GM18502 (cell line): ENCODE results near the gene INPP5B.
A peak's percentile ranks its signal among the peaks of the same experiment; 100 is the strongest.
"Not testable (repeated sequence)": the region's sequence is repeated elsewhere in the genome, so short reads cannot be mapped to it uniquely, and the experiment has no call there.

Experiments used
- ATAC-seq: cut with Tn5 transposase; IDR thresholded peaks from one replicate; pipeline ENCODE4 v1.9.1; 2021; ENCODE audit warnings: mild to moderate bottlenecking; ENCODE audit not compliant: unreplicated experiment, poor library complexity

The INPP5B gene

GRCh38 chr1:37946703-37947360 is at the start of gene INPP5B:
Gene INPP5B (minus strand): TSS chr1:37947053. CDS start chr1:37946308, 745 bp downstream.
- peak; percentile 94 for ATAC-seq

DNA sequence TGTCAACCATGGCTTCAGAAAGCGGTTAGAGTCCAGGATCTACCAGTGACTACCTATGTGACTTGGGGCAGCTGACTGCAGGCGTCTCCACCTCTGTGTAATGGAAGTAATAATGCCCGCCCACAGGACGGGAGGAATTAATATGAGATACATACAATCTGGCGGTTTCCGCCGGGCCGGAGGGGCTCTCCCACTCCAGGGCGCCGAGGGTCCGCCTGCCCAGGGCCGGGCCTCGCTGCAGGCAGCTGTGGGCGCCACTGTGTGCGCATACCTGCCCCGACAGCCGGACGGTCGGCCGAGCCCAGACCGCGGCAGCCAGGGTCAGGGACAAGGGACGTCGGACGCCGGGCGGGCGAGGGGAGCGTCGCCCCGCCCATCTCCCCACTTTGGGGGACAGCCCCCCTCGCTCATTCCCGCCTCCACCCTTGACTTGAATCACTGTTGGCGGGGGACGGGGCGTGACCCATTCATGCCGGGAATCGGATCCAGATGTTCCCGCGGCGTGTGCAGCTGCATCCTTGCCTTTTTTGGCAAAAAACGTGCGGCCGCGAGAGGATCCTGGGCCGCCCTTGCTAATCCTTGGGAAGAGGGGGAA is 49.0 kb upstream of the INPP5B start:
- no peak for ATAC-seq

- no peak for ATAC-seq
Observed at GRCh38 chr1:37994886-37995566, 48.2 kb upstream of the INPP5B start.

- ATAC-seq = peak; percentile 32
Observed at GRCh38 chr1:37989361-37989930, 42.6 kb upstream of the INPP5B start.

DNA sequence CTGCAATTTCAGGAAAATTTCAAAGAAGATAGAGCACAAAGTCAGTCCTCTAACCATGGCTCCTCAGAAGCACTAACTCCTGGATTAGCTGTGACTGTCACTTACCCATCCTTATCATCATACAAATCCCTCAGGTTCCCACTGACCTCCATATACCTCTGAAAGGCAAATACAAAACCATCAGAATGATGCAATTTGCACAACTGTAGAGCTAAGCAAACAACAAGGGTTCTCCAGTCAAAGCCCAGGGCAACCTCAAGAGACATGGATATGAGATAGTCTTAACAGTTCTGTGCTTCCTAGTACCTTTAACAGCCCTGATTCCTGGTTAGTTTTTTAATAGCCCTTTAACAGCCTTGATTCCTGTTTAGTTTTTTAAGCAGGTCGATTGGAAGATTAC is 40.8 kb upstream of the INPP5B start:
- ATAC-seq = no peak

DNA sequence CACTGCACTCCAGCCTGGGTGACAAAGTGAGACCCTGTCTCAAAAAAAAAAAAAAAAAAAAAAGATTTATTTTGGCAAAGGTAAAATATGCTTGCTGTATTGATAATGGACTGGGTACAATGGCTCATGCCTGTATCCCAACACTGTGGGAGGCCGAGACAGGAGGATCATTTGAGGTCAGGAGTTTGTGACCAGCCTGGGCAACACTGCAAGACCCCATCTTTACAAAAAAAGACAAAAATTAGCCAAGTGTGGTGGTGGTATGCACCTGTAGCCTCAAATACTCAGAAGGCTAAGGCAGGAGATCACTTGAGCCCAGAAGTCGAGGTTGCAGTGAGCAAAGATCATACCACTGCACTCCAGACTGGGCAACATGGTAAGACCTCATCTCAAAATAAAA is 36.7 kb upstream of the INPP5B start:
- no peak for ATAC-seq

- no peak for ATAC-seq
Observed at GRCh38 chr1:37978541-37978940, 31.7 kb upstream of the INPP5B start.

DNA sequence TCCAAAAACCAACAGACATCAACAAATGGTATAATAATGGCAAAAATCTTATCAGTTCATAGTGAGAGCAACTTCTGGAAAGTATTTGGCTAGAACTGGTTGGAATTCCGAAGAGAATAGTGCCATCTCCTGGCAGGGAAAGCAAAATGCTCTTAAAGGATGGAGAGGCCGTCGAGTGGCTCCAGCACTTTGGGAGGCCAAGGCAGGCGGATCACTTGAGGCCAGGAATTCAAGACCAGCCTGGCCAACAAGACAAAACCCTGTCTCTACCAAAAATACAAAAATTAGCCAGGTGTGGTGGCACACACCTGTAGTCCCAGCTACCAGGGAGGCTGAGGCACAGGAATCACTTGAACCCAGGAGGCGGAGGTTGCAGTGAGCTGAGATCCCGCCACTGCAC is 28.2 kb upstream of the INPP5B start:
- not testable (repeated sequence) for ATAC-seq

DNA sequence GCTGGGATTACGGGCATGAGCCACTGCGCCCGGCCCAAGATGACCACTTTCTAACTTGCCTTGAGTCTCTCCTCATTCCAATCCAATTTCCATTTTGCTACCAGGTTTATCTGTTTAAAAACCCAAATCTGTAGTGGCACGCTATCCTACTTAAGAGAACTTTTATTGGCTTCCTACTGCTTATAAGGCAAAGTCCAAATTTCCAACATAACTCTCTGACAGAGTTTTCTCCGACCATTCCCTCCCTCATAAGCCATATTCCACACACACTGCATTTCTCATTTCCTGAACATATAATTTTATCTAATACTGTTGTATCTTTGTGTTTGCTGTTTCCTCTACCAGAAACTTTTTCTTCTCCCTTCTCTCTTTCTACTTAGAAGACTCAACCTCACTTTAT is 27.7 kb upstream of the INPP5B start:
- no peak for ATAC-seq

DNA sequence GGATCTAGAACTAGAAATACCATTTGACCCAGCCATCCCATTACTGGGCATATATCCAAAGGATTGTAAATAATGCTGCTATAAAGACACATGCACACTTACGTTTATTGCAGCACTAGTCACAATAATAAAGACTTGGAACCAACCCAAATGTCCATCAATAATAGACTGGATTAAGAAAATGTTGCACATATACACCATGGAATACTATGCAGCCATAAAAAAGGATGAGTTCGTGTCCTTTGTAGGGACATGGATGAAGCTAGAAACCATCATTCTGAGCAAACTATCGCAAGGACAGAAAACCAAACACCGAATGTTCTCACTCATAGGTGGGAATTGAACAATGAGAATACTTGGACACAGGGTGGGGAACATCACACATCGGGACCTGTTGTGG is 26.8 kb upstream of the INPP5B start:
- ATAC-seq = not testable (repeated sequence)

- ATAC-seq = no peak
Observed at GRCh38 chr1:37965301-37965700, 18.4 kb upstream of the INPP5B start.

DNA sequence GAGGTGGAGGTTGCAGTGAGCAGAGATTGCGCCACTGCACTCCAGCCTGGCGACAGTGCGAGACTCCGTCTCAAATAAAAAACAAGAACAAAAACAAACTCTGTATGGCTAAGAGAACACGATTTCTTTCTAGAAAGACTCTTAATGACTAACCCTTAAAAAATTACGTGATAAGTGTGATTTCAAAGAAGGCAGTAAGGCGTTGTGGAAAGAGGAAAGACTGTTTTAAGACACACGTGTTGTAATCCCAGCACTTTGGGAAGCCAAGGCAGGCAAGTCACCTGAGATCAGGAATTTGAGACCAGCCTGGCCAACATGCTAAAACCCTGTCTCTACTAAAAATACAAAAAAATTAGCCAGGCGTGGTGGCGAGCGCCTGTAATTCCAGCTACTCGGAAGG is 17.3 kb upstream of the INPP5B start:
- ATAC-seq = not testable (repeated sequence)

- ATAC-seq = no peak
Observed at GRCh38 chr1:37958690-37959089, 11.8 kb upstream of the INPP5B start.

DNA sequence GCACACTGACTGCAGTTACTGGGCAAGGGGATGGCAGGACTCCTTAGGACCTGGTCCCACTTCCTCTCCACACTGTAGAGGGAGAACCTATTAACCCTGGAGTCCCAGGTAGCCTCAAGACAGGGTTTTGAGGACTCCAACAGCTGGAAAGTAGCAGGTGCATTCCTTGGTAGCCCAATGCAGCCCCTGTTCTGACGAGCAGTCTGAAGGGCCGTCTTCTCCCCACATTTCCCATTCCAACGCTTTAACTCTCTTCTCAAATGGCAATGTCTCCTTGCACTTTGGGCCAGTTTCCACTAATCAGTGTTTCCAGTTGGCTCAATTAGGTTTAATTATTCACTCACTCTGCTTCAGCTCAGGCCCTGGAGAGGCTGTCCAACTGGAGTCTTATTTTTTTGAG is 8.8 kb upstream of the INPP5B start:
- ATAC-seq = no peak

GRCh38 chr1:37954316-37954971 is 7.6 kb upstream of the INPP5B start:
- no peak for ATAC-seq

- no peak for ATAC-seq
Observed at GRCh38 chr1:37952738-37953137, 5.9 kb upstream of the INPP5B start.

DNA sequence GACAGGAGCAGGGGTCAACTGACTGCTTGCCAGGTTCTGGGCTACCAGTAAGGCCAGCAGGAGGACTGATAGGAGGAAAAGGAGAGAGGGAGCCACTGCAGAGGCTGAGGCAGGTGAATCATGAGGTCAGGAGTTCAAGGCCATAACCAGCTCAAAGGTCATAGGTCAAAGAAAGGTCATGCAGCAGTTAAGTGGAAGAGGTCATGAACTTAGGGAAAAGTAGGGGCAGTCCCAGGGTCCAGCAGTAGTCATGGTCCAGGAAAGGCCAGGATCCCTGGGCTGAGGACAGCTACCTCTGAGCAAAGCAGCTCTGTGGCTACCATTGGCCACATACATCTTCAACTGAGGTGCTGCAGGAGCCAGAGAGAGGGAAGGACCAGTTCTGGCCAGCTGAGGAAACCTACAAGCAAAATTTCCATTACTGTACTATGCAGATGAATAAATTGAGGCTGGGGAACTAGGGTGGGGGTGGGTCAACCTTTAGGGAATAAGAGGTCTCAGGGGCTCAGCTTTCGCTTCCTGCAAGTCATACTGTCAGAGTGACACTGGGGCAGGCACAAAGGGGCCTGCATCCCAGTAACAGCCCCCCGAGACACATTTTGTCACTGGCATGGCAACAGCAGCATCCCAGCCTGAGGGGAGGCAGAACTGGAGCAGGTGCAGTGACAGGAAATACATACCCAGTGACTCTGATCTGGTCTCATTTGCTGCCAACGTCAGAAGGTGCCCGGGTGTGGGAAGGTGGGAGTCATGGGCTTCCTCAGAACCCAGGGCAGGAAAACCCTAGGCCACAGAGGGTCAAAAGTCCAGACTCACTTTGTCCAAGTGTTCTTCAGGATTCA is 5.2 kb upstream of the INPP5B start:
- no peak for ATAC-seq

DNA sequence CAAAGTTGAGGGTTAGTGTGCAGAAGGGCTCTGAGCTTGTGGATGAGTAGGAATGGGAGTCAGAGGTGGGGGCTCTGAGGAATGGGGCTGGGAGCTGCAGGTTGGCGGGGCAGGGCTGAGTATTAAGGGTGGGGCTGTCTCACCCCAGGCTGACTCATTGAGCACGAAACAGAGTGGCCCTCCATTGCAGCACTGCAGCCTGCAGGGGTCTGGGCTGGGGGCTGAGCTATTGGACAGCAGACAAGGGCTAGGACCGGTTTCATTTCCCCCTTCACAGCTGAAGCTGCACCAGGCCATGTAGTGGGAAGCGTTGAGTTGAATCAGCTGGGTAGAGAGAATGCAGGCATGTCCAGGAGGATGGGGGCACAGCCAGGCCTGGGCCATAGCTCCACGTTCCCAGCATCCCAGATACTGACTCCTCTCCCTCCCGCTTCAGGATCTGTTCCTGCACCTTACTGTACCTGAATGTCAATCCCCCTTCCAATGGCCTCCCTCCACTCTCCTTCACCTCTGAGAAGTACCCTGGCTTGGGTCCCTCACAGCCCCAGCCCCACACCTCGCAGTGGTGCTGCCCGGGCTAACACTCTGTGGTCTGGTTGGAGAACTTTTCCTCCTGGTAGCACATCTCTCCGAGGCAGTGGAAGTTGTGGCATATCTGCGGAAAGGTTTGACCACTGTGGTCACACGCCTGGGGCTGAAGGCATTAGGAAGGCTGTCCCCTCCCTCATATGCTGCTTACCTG is 4.4 kb upstream of the INPP5B start:
- ATAC-seq = no peak

- no peak for ATAC-seq
Observed at GRCh38 chr1:37949524-37950152, 2.8 kb upstream of the INPP5B start.
